ENCODE results near the gene KDELR3. TPM values are rescaled to one million over a fixed set of nuclear protein-coding genes. Genes with fewer than 3 reads are reported as not detected.

The KDELR3 gene
- total and polyA plus RNA-seq, 2 donors (not counting 1 experiment from before 2014, with no cell fraction given): 78.8 to 305 TPM

GRCh38 chr22:38423512-38424503 is 44.1 kb upstream of the KDELR3 start:
- no peaks in the 10 kb centered on the region for H3K4me1 ChIP-seq (ENCODE audit: control insufficient read depth, extremely low read depth, insufficient read depth, low read length)
- H3K36me3 ChIP-seq (ENCODE audit: control insufficient read depth, insufficient read depth, low read length): no peaks in the 10 kb centered on the region
- no peak overlapping the region for H2AFZ ChIP-seq (ENCODE audit: low read length)
- no peaks in the 10 kb centered on the region for H3K9me3 ChIP-seq (ENCODE audit: control insufficient read depth, insufficient read depth, low read depth, low read length)
- H3K27me3 ChIP-seq (ENCODE audit: control insufficient read depth, insufficient read depth, low read length): no peaks in the 10 kb centered on the region
- H3K79me2 ChIP-seq (ENCODE audit: control insufficient read depth, insufficient read depth, low read length): no peaks in the 10 kb centered on the region
- H3K9ac ChIP-seq (ENCODE audit: insufficient read depth, low read length): no peak overlapping the region
- no peak overlapping the region for H3K27ac ChIP-seq (ENCODE audit: insufficient read depth, low read length)
- DNase-seq (ENCODE audit: low read depth in 2 of 2): no peak
- H4K20me1 ChIP-seq (ENCODE audit: control insufficient read depth, extremely low read depth, insufficient read depth, low read length): no peaks in the 10 kb centered on the region
- H3K4me2 ChIP-seq (ENCODE audit: extremely low read depth, insufficient read depth, low read length): no peak overlapping the region
- TF ChIP-seq, protein P1, sequence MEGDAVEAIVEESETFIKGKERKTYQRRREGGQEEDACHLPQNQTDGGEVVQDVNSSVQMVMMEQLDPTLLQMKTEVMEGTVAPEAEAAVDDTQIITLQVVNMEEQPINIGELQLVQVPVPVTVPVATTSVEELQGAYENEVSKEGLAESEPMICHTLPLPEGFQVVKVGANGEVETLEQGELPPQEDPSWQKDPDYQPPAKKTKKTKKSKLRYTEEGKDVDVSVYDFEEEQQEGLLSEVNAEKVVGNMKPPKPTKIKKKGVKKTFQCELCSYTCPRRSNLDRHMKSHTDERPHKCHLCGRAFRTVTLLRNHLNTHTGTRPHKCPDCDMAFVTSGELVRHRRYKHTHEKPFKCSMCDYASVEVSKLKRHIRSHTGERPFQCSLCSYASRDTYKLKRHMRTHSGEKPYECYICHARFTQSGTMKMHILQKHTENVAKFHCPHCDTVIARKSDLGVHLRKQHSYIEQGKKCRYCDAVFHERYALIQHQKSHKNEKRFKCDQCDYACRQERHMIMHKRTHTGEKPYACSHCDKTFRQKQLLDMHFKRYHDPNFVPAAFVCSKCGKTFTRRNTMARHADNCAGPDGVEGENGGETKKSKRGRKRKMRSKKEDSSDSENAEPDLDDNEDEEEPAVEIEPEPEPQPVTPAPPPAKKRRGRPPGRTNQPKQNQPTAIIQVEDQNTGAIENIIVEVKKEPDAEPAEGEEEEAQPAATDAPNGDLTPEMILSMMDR (conservative IDR thresholded peaks at IDR 0.05 in 1 of 2, IDR thresholded peaks at IDR 0.05 in 1 of 2; ENCODE audit: low read depth in 1 of 2, low read length in 2 of 2): no peak
- TF ChIP-seq EZH2 (IDR thresholded peaks at IDR 0.05; ENCODE audit: low read length, missing control alignments): no peak
- H3K4me3 ChIP-seq (replicated peaks in 1 of 4; ENCODE audit: control extremely low read depth in 1 of 4, insufficient read depth in 1 of 4, low read depth in 3 of 4, low read length in 4 of 4): no peak overlapping the region

DNA sequence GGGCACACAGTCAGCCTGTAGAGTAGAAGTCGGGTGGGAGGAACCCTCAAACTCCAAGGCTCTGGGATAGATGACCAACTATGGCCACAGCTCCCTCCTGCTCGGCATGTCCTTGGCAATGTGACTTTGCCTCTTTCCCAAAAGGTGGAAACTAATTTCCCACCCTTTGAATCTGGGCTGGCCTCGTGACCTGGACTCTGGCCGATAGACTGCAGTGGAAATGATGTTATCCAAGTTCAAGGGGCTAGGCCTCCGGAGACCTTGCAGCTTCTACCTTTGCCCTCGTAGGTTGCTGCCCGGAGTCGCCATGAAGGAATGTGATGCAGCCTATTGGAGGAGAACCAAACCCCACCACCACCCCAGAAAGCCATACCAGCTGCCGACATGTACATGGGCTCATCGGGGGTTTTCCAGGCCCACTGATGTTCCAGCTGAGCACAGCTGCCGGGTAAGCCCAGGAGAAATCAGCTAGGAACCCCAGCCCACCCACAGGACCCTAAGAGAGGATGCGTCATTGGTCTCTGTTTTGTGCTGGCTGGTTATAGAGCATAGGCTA is 43.3 kb upstream of the KDELR3 start:
- Histone ChIP-seq H3K4me2 (ENCODE audit: extremely low read depth, insufficient read depth, low read length) (no peak overlapping the region), H3K9me3 (ENCODE audit: control insufficient read depth, insufficient read depth, low read depth, low read length) (no peaks in the 10 kb centered on the region), H3K4me1 (ENCODE audit: control insufficient read depth, extremely low read depth, insufficient read depth, low read length) (no peaks in the 10 kb centered on the region), H3K9ac (ENCODE audit: insufficient read depth, low read length) (no peak overlapping the region), H3K27ac (ENCODE audit: insufficient read depth, low read length) (no peak overlapping the region), H3K36me3 (ENCODE audit: control insufficient read depth, insufficient read depth, low read length) (no peaks in the 10 kb centered on the region), H3K27me3 (ENCODE audit: control insufficient read depth, insufficient read depth, low read length) (no peaks in the 10 kb centered on the region), H4K20me1 (ENCODE audit: control insufficient read depth, extremely low read depth, insufficient read depth, low read length) (no peaks in the 10 kb centered on the region), H2AFZ (ENCODE audit: low read length) (no peak overlapping the region), H3K4me3 (replicated peaks in 1 of 4; ENCODE audit: control extremely low read depth in 1 of 4, insufficient read depth in 1 of 4, low read depth in 3 of 4, low read length in 4 of 4) (no peak overlapping the region), H3K79me2 (ENCODE audit: control insufficient read depth, insufficient read depth, low read length) (no peaks in the 10 kb centered on the region)
- no peak for TF ChIP-seq EZH2 (IDR thresholded peaks at IDR 0.05; ENCODE audit: low read length, missing control alignments)
- TF ChIP-seq, protein P1 (conservative IDR thresholded peaks at IDR 0.05 in 1 of 2, IDR thresholded peaks at IDR 0.05 in 1 of 2; ENCODE audit: low read depth in 1 of 2, low read length in 2 of 2): no peak
- DNase-seq (ENCODE audit: low read depth in 2 of 2): no peak

- H2AFZ ChIP-seq (ENCODE audit: low read length): no peak overlapping the region
- DNase-seq (ENCODE audit: low read depth in 2 of 2): no peak
- H3K9me3 ChIP-seq (ENCODE audit: control insufficient read depth, insufficient read depth, low read depth, low read length): no peaks in the 10 kb centered on the region
- H3K36me3 ChIP-seq (ENCODE audit: control insufficient read depth, insufficient read depth, low read length): no peaks in the 10 kb centered on the region
- no peak overlapping the region for H3K4me3 ChIP-seq (replicated peaks in 1 of 4; ENCODE audit: control extremely low read depth in 1 of 4, insufficient read depth in 1 of 4, low read depth in 3 of 4, low read length in 4 of 4)
- H4K20me1 ChIP-seq (ENCODE audit: control insufficient read depth, extremely low read depth, insufficient read depth, low read length): no peaks in the 10 kb centered on the region
- no peak overlapping the region for H3K27ac ChIP-seq (ENCODE audit: insufficient read depth, low read length)
- H3K4me2 ChIP-seq (ENCODE audit: extremely low read depth, insufficient read depth, low read length): no peak overlapping the region
- no peaks in the 10 kb centered on the region for H3K27me3 ChIP-seq (ENCODE audit: control insufficient read depth, insufficient read depth, low read length)
- no peak overlapping the region for H3K9ac ChIP-seq (ENCODE audit: insufficient read depth, low read length)
- H3K4me1 ChIP-seq (ENCODE audit: control insufficient read depth, extremely low read depth, insufficient read depth, low read length): no peaks in the 10 kb centered on the region
- TF ChIP-seq, protein P1 (conservative IDR thresholded peaks at IDR 0.05 in 1 of 2, IDR thresholded peaks at IDR 0.05 in 1 of 2; ENCODE audit: low read depth in 1 of 2, low read length in 2 of 2): no peak
- no peak for TF ChIP-seq EZH2 (IDR thresholded peaks at IDR 0.05; ENCODE audit: low read length, missing control alignments)
- no peaks in the 10 kb centered on the region for H3K79me2 ChIP-seq (ENCODE audit: control insufficient read depth, insufficient read depth, low read length)
Measured at GRCh38 chr22:38426628-38427027, 41.3 kb upstream of the KDELR3 start.

All from fibroblast of lung (primary cell).